ENCODE measurements around the gene KLF2. TPM values are rescaled to one million over a fixed set of nuclear protein-coding genes. Genes with fewer than 3 reads are reported as not detected.

The KLF2 gene
- total and polyA plus RNA-seq, 9 donors: 48.3 to 399 (median 96.4) TPM

GRCh38 chr19:16338470-16339360 lies 14.1 kb downstream of the KLF2 start:
- Histone ChIP-seq H3K4me1 (ENCODE audit: insufficient read depth) (peaks cover 5% of the 10 kb centered on the region), H3K27me3 (no peaks in the 10 kb centered on the region), H3K36me3 (no peaks in the 10 kb centered on the region), H3K4me3 (no peak overlapping the region), H3K9me3 (no peaks in the 10 kb centered on the region), H3K27ac (peak overlapping the region; percentile 69 to 71)
- intact Hi-C loops (cut with DNase I): no loop called here
- peak in 4 of 5 donors; percentile 42 to 60 (median 56) for DNase-seq
- TF ChIP-seq CTCF (IDR thresholded peaks at IDR 0.05) (no peak), POLR2A (IDR thresholded peaks at IDR 0.05) (no peak), EP300 (IDR thresholded peaks at IDR 0.05) (no peak)
- WGBS, 3 donors: 18 to 27% (median 23%) methylated on average over 30 of the region's 30 CpGs

- H3K27me3 ChIP-seq: no peaks in the 10 kb centered on the region
- peaks cover 5% of the 10 kb centered on the region for H3K4me1 ChIP-seq (ENCODE audit: insufficient read depth)
- peak overlapping the region; percentile 69 to 71 for H3K27ac ChIP-seq
- H3K4me3 ChIP-seq: no peak overlapping the region
- intact Hi-C loops (cut with DNase I): no loop called here
- DNase-seq: no peak
- TF ChIP-seq CTCF (IDR thresholded peaks at IDR 0.05): no peak
- TF ChIP-seq EP300 (IDR thresholded peaks at IDR 0.05): no peak
- no peak for TF ChIP-seq POLR2A (IDR thresholded peaks at IDR 0.05)
- no peaks in the 10 kb centered on the region for H3K9me3 ChIP-seq
- H3K36me3 ChIP-seq: no peaks in the 10 kb centered on the region
- WGBS, 3 donors: 76 to 86% (median 83%) methylated on average over 6 of the region's 6 CpGs
Observed at GRCh38 chr19:16339361-16339725, 14.7 kb downstream of the KLF2 start.

GRCh38 chr19:16340092-16340491 lies 15.5 kb downstream of the KLF2 start:
- no peak overlapping the region for H3K4me3 ChIP-seq
- no peaks in the 10 kb centered on the region for H3K9me3 ChIP-seq
- peaks cover 5% of the 10 kb centered on the region for H3K4me1 ChIP-seq (ENCODE audit: insufficient read depth)
- peak overlapping the region in 1 of 2 donors; percentile 69 for H3K27ac ChIP-seq
- no peaks in the 10 kb centered on the region for H3K36me3 ChIP-seq
- no peaks in the 10 kb centered on the region for H3K27me3 ChIP-seq
- peak; percentile 66 to 81 (median 76) for DNase-seq
- no peak for TF ChIP-seq POLR2A (IDR thresholded peaks at IDR 0.05)
- TF ChIP-seq CTCF (IDR thresholded peaks at IDR 0.05): no peak
- TF ChIP-seq EP300 (IDR thresholded peaks at IDR 0.05): no peak
- intact Hi-C loops (cut with DNase I): no loop called here
- WGBS, 3 donors: 16 to 31% (median 19%) methylated on average over 5 of the region's 5 CpGs

- H3K4me3 ChIP-seq: no peak overlapping the region
- no peak for DNase-seq
- WGBS, 3 donors: 87 to 95% (median 93%) methylated on average over 3 of the region's 3 CpGs
- no peaks in the 10 kb centered on the region for H3K27me3 ChIP-seq
- no peaks in the 10 kb centered on the region for H3K36me3 ChIP-seq
- H3K4me1 ChIP-seq (ENCODE audit: insufficient read depth): peaks cover 7% of the 10 kb centered on the region
- TF ChIP-seq CTCF (IDR thresholded peaks at IDR 0.05) (no peak), EP300 (IDR thresholded peaks at IDR 0.05) (no peak), POLR2A (IDR thresholded peaks at IDR 0.05) (no peak)
- no peaks in the 10 kb centered on the region for H3K9me3 ChIP-seq
- H3K27ac ChIP-seq: peak overlapping the region; percentile 1 to 69
- intact Hi-C loops (cut with DNase I): no loop called here
Observed at GRCh38 chr19:16340654-16341053, 16.0 kb downstream of the KLF2 start.
